ENCODE data around the gene PEF1. TPM values are rescaled to one million over a fixed set of nuclear protein-coding genes. Genes with fewer than 3 reads are reported as not detected.

PEF1 gene
- total and polyA plus RNA-seq, 2 experiments from 2014 or later, result 22.3 to 68.5 TPM

DNA sequence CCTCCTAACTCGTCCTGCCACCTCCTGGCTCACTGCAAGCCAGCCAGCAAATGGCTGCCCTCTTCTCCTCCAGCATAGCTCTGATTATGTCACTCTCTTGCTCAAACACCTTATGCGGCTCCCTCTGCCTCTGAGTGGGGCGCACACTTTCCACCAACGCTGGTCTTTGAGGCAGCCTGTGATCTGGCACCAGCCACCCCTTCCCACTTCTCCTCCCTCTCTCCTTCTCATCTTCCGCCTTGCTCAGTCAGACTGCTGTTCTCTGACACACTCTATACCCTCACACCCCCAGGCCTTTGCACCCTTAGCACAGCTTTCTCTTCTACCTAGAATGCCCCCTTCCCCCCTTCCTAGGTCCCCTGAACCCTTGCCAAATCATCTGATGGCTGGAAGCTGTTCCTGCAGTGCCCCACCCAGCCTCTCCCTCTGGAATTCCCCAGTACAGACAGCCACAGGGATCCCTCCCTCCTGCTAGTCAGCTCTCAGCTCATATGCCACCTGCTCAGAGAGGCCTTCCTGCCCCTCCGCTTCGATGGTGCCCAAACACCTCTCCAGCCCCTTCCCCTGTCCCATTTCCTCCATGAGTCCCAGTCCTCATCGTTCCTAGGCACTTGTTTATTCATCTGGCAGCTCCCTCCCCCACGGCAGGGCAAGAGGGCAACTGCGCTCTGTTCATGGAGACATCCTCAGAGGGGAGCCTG lies 21.7 kb upstream of the PEF1 start (continued):
- TF ChIP-seq, protein P1, sequence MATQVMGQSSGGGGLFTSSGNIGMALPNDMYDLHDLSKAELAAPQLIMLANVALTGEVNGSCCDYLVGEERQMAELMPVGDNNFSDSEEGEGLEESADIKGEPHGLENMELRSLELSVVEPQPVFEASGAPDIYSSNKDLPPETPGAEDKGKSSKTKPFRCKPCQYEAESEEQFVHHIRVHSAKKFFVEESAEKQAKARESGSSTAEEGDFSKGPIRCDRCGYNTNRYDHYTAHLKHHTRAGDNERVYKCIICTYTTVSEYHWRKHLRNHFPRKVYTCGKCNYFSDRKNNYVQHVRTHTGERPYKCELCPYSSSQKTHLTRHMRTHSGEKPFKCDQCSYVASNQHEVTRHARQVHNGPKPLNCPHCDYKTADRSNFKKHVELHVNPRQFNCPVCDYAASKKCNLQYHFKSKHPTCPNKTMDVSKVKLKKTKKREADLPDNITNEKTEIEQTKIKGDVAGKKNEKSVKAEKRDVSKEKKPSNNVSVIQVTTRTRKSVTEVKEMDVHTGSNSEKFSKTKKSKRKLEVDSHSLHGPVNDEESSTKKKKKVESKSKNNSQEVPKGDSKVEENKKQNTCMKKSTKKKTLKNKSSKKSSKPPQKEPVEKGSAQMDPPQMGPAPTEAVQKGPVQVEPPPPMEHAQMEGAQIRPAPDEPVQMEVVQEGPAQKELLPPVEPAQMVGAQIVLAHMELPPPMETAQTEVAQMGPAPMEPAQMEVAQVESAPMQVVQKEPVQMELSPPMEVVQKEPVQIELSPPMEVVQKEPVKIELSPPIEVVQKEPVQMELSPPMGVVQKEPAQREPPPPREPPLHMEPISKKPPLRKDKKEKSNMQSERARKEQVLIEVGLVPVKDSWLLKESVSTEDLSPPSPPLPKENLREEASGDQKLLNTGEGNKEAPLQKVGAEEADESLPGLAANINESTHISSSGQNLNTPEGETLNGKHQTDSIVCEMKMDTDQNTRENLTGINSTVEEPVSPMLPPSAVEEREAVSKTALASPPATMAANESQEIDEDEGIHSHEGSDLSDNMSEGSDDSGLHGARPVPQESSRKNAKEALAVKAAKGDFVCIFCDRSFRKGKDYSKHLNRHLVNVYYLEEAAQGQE (IDR thresholded peaks at IDR 0.05; ENCODE audit: unreplicated experiment), result no peak
- TF ChIP-seq EZH2phosphoT487 (IDR thresholded peaks at IDR 0.05; ENCODE audit: unreplicated experiment), result no peak
- no peak for TF ChIP-seq POLR2AphosphoS5 (IDR thresholded peaks at IDR 0.05; ENCODE audit: low read depth)
- TF ChIP-seq JUNB (IDR thresholded peaks at IDR 0.05; ENCODE audit: unreplicated experiment), result no peak
- TF ChIP-seq EZH2 (IDR thresholded peaks at IDR 0.05; ENCODE audit: low read depth, unreplicated experiment), result no peak
- TF ChIP-seq CREB1 (CRISPR knock-in tag; IDR thresholded peaks at IDR 0.05; ENCODE audit: low read depth), result no peak
- TF ChIP-seq STAT1 (IDR thresholded peaks at IDR 0.05; ENCODE audit: unreplicated experiment), result no peak
- TF ChIP-seq NANOG (IDR thresholded peaks at IDR 0.05; ENCODE audit: borderline replicate concordance), result no peak

- Mint-ChIP-seq H3K36me3 (ENCODE audit: low read depth) (no peaks in the 10 kb centered on the region), H3K27ac (no peak overlapping the region), H3K9me3 (no peaks in the 10 kb centered on the region), H3K27me3 (ENCODE audit: insufficient read depth, low read depth, poor library complexity) (peaks cover 12% of the 10 kb centered on the region), H3K4me1 (peaks cover 22% of the 10 kb centered on the region), H3K4me3 (no peak overlapping the region)
- H3F3A ChIP-seq (replicated peaks; ENCODE audit: low read depth), result no peaks in the 10 kb centered on the region
- H3K9me2 ChIP-seq (ENCODE audit: insufficient read depth), result no peaks in the 10 kb centered on the region
- no peak overlapping the region for H3K4me3 ChIP-seq
- TF ChIP-seq POLR2AphosphoS5 (IDR thresholded peaks at IDR 0.05; ENCODE audit: low read depth) (no peak), JUNB (IDR thresholded peaks at IDR 0.05; ENCODE audit: unreplicated experiment) (no peak), EZH2 (IDR thresholded peaks at IDR 0.05; ENCODE audit: low read depth, unreplicated experiment) (no peak), ZNF114 (CRISPR knock-in tag; IDR thresholded peaks at IDR 0.05) (no peak), CREB1 (CRISPR knock-in tag; IDR thresholded peaks at IDR 0.05; ENCODE audit: low read depth) (no peak)
- TF ChIP-seq, protein P2, sequence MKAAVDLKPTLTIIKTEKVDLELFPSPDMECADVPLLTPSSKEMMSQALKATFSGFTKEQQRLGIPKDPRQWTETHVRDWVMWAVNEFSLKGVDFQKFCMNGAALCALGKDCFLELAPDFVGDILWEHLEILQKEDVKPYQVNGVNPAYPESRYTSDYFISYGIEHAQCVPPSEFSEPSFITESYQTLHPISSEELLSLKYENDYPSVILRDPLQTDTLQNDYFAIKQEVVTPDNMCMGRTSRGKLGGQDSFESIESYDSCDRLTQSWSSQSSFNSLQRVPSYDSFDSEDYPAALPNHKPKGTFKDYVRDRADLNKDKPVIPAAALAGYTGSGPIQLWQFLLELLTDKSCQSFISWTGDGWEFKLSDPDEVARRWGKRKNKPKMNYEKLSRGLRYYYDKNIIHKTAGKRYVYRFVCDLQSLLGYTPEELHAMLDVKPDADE (IDR thresholded peaks at IDR 0.05), result no peak
- no peak overlapping the region for H2AFZ ChIP-seq
- H3K27me3 ChIP-seq (ENCODE audit: insufficient read depth), result no peaks in the 10 kb centered on the region
- no peaks in the 10 kb centered on the region for H4K20me1 ChIP-seq (replicated peaks; ENCODE audit: insufficient read depth)
- ATAC-seq (no peak), DNase-seq (ENCODE audit: low spot score) (no peak)
- no peak overlapping the region for H3K27ac ChIP-seq (ENCODE audit: low read depth)
- H3K36me3 ChIP-seq (ENCODE audit: insufficient read depth), result no peaks in the 10 kb centered on the region
- H3K79me2 ChIP-seq (replicated peaks; ENCODE audit: insufficient read depth), result no peaks in the 10 kb centered on the region
- H3K4me1 ChIP-seq (ENCODE audit: insufficient read depth), result peaks cover 5% of the 10 kb centered on the region
- H3K4me2 ChIP-seq, result no peak overlapping the region
Measured at GRCh38 chr1:31665234-31665878, 20.7 kb upstream of the PEF1 start.

Data from GM23338 (cell line).